ENCODE results near the gene COPG2.

DNA sequence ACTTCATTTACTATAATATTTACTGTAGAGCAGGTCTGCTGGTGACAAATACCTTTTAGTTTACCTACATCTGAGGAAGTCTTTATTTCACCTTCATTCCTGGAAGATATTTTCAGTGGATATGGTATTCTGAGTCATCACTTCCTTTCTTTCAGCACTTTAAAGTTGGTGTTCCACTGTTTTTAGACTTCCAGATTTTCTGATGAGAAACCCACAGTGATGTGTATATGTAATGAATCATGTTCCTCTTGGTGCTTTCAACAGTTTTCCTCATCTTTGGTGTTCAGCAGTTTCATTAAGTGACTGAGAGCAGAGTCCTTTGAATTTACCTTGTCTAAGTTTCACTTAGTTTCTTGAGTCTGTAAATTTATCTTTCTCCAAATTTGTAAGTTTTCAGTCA is 36.4 kb downstream of the COPG2 start:
- TF ChIP-seq, protein P1, sequence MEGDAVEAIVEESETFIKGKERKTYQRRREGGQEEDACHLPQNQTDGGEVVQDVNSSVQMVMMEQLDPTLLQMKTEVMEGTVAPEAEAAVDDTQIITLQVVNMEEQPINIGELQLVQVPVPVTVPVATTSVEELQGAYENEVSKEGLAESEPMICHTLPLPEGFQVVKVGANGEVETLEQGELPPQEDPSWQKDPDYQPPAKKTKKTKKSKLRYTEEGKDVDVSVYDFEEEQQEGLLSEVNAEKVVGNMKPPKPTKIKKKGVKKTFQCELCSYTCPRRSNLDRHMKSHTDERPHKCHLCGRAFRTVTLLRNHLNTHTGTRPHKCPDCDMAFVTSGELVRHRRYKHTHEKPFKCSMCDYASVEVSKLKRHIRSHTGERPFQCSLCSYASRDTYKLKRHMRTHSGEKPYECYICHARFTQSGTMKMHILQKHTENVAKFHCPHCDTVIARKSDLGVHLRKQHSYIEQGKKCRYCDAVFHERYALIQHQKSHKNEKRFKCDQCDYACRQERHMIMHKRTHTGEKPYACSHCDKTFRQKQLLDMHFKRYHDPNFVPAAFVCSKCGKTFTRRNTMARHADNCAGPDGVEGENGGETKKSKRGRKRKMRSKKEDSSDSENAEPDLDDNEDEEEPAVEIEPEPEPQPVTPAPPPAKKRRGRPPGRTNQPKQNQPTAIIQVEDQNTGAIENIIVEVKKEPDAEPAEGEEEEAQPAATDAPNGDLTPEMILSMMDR (IDR thresholded peaks at IDR 0.05 in 4 of 5, conservative IDR thresholded peaks at IDR 0.05 in 1 of 5): no peak
- TF ChIP-seq POLR2A (IDR thresholded peaks at IDR 0.05): no peak
